Stimulated activated CD8-positive, alpha-beta memory T cell treated with anti-CD3 and anti-CD28 coated beads, Interleukin-4, amount 100 ng/mL, for 1 hour (primary cell): ENCODE measurements around the gene C2CD3.

Source experiments
- DNase-seq, 2 donors: peaks; one replicate each; pipeline ENCODE4 v3.0.0-alpha.2; 2020; ENCODE audit warnings: low read depth in 2 of 2, low spot score in 1 of 2

C2CD3 gene

DNA sequence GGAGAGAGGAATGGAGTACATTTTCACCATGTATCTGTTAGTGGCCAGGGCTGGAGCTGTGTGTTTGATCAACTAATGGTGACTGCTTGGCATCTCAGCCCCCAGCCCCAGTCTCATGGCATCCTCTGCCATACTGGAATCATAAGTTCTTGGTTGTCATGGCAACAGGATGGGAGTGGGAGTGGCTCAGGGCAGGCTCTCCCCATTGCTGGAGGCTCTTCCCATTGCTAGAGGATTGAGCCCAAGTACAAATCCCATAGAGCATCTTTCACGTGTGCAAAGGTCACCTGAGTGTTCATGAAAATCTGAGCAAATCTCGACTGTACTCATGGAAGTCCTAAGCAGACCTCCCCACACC lies 205.1 kb downstream of the C2CD3 start:
- no peak for DNase-seq

DNA sequence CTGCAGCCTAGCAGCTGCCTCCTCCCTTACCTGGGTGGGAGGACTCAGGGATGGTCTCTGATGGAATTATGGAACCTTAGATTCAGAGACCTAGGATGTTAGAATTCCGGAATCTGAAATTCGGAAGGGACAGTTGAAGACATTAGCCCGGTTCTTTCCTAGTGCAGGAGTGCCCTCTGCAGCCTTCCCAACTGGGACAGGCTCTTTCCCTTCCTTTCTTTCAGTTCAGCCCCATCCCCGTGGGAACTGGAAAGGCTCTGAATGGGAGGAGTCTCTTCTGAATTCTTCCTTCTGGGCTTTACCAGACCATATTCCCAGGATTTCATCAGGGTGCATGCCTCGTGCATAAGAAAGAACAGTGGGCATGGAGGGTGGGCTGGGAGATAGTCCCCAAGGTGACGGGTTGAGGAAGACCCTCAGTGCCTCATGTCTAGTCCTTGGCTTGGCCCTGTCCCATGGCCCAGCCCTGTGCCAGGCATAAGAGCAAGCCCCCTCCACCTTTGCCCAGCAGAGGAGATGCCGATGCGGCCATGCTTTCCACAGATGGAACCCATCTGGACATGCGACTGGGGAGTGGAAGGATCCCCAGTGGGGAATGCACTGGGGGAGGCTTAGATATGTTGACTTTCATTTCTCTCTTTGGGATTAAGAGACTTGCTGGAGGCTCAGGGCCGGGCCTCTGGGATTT lies 205.6 kb downstream of the C2CD3 start:
- DNase-seq = no peak

DNA sequence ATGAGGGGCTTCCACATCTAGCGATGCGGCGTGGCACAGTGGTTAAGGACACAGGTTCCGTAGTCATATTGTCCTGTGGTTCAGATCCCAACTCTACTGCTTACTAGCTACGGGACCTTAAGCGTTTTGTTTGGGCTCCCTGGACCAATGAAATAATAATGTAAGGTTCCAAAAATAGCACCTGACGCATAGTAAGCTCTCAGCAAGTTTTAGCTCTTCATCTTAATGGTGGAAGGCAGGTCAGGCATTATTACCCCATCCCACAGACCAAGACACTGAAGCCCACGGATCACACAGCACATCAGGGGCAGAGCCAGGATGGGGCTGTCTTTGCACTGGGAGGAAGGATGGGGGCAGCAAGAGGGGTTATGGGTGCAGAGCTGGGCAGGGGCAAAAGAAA lies 206.9 kb downstream of the C2CD3 start:
- no peak for DNase-seq
